Measurements from ENCODE around the gene FYCO1. TPM values are rescaled to one million over a fixed set of nuclear protein-coding genes. Genes with fewer than 3 reads are reported as not detected.

FYCO1 gene
- total and polyA plus RNA-seq, 10 of the 15 experiments (the other 5 are each of a cell fraction or from before 2014, with no cell fraction given): 1.5 to 8.4 (median 6.5) TPM

GRCh38 chr3:45878124-45878523 lies 117.5 kb downstream of the FYCO1 start (continued):
- TF ChIP-seq, protein P1, sequence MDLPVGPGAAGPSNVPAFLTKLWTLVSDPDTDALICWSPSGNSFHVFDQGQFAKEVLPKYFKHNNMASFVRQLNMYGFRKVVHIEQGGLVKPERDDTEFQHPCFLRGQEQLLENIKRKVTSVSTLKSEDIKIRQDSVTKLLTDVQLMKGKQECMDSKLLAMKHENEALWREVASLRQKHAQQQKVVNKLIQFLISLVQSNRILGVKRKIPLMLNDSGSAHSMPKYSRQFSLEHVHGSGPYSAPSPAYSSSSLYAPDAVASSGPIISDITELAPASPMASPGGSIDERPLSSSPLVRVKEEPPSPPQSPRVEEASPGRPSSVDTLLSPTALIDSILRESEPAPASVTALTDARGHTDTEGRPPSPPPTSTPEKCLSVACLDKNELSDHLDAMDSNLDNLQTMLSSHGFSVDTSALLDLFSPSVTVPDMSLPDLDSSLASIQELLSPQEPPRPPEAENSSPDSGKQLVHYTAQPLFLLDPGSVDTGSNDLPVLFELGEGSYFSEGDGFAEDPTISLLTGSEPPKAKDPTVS (IDR thresholded peaks at IDR 0.05; ENCODE audit: low read depth, low read length): no peak
- TF ChIP-seq MTA3 (IDR thresholded peaks at IDR 0.05; ENCODE audit: borderline replicate concordance, low read length) (peak; percentile 57; the same call in 1 of the 2 replicates), NFYB (IDR thresholded peaks at IDR 0.05; ENCODE audit: insufficient read depth, low read depth, low read length) (no peak), FOXM1 (IDR thresholded peaks at IDR 0.05; ENCODE audit: low read depth, low read length) (peak; percentile 91), NBN (IDR thresholded peaks at IDR 0.05) (no peak), CREB1 (IDR thresholded peaks at IDR 0.05; ENCODE audit: low read depth) (peak; percentile 30; the same call in 1 of the 2 replicates), YY1 (IDR thresholded peaks at IDR 0.05; ENCODE audit: low read depth, low read length) (no peak), ZNF622 (IDR thresholded peaks at IDR 0.05) (no peak), MEF2B (IDR thresholded peaks at IDR 0.05; ENCODE audit: partially characterized antibody, poor library complexity, severe bottlenecking) (peak; percentile 78), MTA2 (IDR thresholded peaks at IDR 0.05; ENCODE audit: low read depth) (peak; percentile 71), IKZF1 (conservative IDR thresholded peaks at IDR 0.05) (peak; percentile 52), RAD51 (IDR thresholded peaks at IDR 0.05) (no peak)
- TF ChIP-seq, protein P2, sequence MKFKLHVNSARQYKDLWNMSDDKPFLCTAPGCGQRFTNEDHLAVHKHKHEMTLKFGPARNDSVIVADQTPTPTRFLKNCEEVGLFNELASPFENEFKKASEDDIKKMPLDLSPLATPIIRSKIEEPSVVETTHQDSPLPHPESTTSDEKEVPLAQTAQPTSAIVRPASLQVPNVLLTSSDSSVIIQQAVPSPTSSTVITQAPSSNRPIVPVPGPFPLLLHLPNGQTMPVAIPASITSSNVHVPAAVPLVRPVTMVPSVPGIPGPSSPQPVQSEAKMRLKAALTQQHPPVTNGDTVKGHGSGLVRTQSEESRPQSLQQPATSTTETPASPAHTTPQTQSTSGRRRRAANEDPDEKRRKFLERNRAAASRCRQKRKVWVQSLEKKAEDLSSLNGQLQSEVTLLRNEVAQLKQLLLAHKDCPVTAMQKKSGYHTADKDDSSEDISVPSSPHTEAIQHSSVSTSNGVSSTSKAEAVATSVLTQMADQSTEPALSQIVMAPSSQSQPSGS (IDR thresholded peaks at IDR 0.05; ENCODE audit: low read length): peak; percentile 75
- TF ChIP-seq, protein P3, sequence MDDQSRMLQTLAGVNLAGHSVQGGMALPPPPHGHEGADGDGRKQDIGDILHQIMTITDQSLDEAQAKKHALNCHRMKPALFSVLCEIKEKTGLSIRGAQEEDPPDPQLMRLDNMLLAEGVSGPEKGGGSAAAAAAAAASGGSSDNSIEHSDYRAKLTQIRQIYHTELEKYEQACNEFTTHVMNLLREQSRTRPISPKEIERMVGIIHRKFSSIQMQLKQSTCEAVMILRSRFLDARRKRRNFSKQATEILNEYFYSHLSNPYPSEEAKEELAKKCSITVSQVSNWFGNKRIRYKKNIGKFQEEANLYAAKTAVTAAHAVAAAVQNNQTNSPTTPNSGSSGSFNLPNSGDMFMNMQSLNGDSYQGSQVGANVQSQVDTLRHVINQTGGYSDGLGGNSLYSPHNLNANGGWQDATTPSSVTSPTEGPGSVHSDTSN (IDR thresholded peaks at IDR 0.05; ENCODE audit: insufficient replicate concordance, low read depth, low read length): no peak
- TF ChIP-seq, protein P4, sequence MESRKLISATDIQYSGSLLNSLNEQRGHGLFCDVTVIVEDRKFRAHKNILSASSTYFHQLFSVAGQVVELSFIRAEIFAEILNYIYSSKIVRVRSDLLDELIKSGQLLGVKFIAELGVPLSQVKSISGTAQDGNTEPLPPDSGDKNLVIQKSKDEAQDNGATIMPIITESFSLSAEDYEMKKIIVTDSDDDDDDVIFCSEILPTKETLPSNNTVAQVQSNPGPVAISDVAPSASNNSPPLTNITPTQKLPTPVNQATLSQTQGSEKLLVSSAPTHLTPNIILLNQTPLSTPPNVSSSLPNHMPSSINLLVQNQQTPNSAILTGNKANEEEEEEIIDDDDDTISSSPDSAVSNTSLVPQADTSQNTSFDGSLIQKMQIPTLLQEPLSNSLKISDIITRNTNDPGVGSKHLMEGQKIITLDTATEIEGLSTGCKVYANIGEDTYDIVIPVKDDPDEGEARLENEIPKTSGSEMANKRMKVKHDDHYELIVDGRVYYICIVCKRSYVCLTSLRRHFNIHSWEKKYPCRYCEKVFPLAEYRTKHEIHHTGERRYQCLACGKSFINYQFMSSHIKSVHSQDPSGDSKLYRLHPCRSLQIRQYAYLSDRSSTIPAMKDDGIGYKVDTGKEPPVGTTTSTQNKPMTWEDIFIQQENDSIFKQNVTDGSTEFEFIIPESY (IDR thresholded peaks at IDR 0.05): no peak

All from GM12878 (cell line).